ENCODE results near the gene KLHL3. TPM values are rescaled to one million over a fixed set of nuclear protein-coding genes. Genes with fewer than 3 reads are reported as not detected.

KLHL3 gene
- total RNA-seq, 2 donors from 2014 or later: 3.3 to 5.7 TPM

GRCh38 chr5:137611011-137611580 is 124.8 kb downstream of the KLHL3 start:
- intact Hi-C loops (cut with DNase I): no loop called here
- no peak overlapping the region for H3K27ac ChIP-seq
- no peak for TF ChIP-seq POLR2A (IDR thresholded peaks at IDR 0.05)
- TF ChIP-seq CTCF (IDR thresholded peaks at IDR 0.05): no peak

GRCh38 chr5:137610598-137610997 is 125.3 kb downstream of the KLHL3 start:
- ATAC-seq (no peak), DNase-seq (no peak)
- Histone ChIP-seq H3K4me1 (no peaks in the 10 kb centered on the region), H3K27me3 (no peaks in the 10 kb centered on the region), H3K36me3 (replicated peaks in 1 of 2; ENCODE audit: insufficient read depth in 1 of 2, low read depth in 2 of 2) (no peaks in the 10 kb centered on the region), H3K9me3 (no peaks in the 10 kb centered on the region), H3K4me3 (no peak overlapping the region), H3K27ac (no peak overlapping the region)
- TF ChIP-seq POLR2A (IDR thresholded peaks at IDR 0.05): no peak
- TF ChIP-seq CTCF (IDR thresholded peaks at IDR 0.05): no peak
- 78% methylated on average over 4 of the region's 4 CpGs for WGBS, 2 donors
- intact Hi-C loops (cut with DNase I): no loop called here

More at GRCh38 chr5:137611011-137611580, 124.8 kb downstream of the KLHL3 start:
- Histone ChIP-seq H3K27me3 (no peaks in the 10 kb centered on the region), H3K36me3 (replicated peaks in 1 of 2; ENCODE audit: insufficient read depth in 1 of 2, low read depth in 2 of 2) (no peaks in the 10 kb centered on the region), H3K4me1 (no peaks in the 10 kb centered on the region), H3K4me3 (no peak overlapping the region), H3K9me3 (no peaks in the 10 kb centered on the region)
- ATAC-seq (no peak), DNase-seq (no peak)
- 63 to 71% methylated on average over 4 of the region's 4 CpGs for WGBS, 2 donors

GRCh38 chr5:137609127-137609526 is 126.8 kb downstream of the KLHL3 start:
- Histone ChIP-seq H3K4me1 (no peaks in the 10 kb centered on the region), H3K36me3 (replicated peaks in 1 of 2; ENCODE audit: insufficient read depth in 1 of 2, low read depth in 2 of 2) (no peaks in the 10 kb centered on the region), H3K27ac (no peak overlapping the region), H3K4me3 (no peak overlapping the region), H3K27me3 (no peaks in the 10 kb centered on the region), H3K9me3 (no peaks in the 10 kb centered on the region)
- no peak for TF ChIP-seq POLR2A (IDR thresholded peaks at IDR 0.05)
- TF ChIP-seq CTCF (IDR thresholded peaks at IDR 0.05): no peak
- no peak for DNase-seq
- WGBS, 2 donors: 71 to 93% methylated on average over 2 of the region's 2 CpGs
- intact Hi-C loops (cut with DNase I): no loop called here
- no peak for ATAC-seq

GRCh38 chr5:137607771-137608170 is 128.1 kb downstream of the KLHL3 start:
- no peak overlapping the region for H3K4me3 ChIP-seq
- WGBS, 2 donors: 69 to 73% methylated on average over 5 of the region's 5 CpGs
- H3K36me3 ChIP-seq (replicated peaks in 1 of 2; ENCODE audit: insufficient read depth in 1 of 2, low read depth in 2 of 2): no peaks in the 10 kb centered on the region
- H3K9me3 ChIP-seq: no peaks in the 10 kb centered on the region
- no peak for TF ChIP-seq CTCF (IDR thresholded peaks at IDR 0.05)
- TF ChIP-seq POLR2A (IDR thresholded peaks at IDR 0.05): no peak
- no peaks in the 10 kb centered on the region for H3K27me3 ChIP-seq
- ATAC-seq: no peak
- DNase-seq: no peak
- no peaks in the 10 kb centered on the region for H3K4me1 ChIP-seq
- intact Hi-C loops (cut with DNase I): no loop called here
- no peak overlapping the region for H3K27ac ChIP-seq

GRCh38 chr5:137606401-137606800 is 129.5 kb downstream of the KLHL3 start:
- Histone ChIP-seq H3K9me3 (no peaks in the 10 kb centered on the region), H3K36me3 (replicated peaks in 1 of 2; ENCODE audit: insufficient read depth in 1 of 2, low read depth in 2 of 2) (no peaks in the 10 kb centered on the region), H3K27ac (no peak overlapping the region), H3K27me3 (no peaks in the 10 kb centered on the region), H3K4me3 (no peak overlapping the region), H3K4me1 (no peaks in the 10 kb centered on the region)
- ATAC-seq (no peak), DNase-seq (no peak)
- intact Hi-C loops (cut with DNase I): no loop called here
- WGBS, 2 donors: 52 to 55% methylated on average over 2 of the region's 2 CpGs
- TF ChIP-seq POLR2A (IDR thresholded peaks at IDR 0.05) (no peak), CTCF (IDR thresholded peaks at IDR 0.05) (no peak)

Measured in body of pancreas (tissue), 4 donors.